SK-N-SH (cell line): ENCODE results near the gene BEX3.

Experiments used
- FOXJ3 ChIP-seq: sonication (generic); formaldehyde crosslinking; IDR thresholded peaks from 2 replicates; pipeline ENCODE4 v1.5.1; 2020; ENCODE audit warnings: mild to moderate bottlenecking, missing genetic modification reagents
- NFIC ChIP-seq: IDR thresholded peaks from 2 replicates; pipeline ENCODE4 v1.4.0; 2012; ENCODE audit warnings: borderline replicate concordance
- RAD21 ChIP-seq: IDR thresholded peaks from 2 replicates; pipeline ENCODE4 v1.6.1; 2012; ENCODE audit warnings: mild to moderate bottlenecking, low read length
- SIN3A ChIP-seq: IDR thresholded peaks from 2 replicates; pipeline ENCODE4 v1.6.1; 2012; ENCODE audit warnings: low read depth, mild to moderate bottlenecking, low read length, moderate library complexity, borderline replicate concordance

GRCh38 chrX:103369479-103369878 is 6.9 kb upstream of the BEX3 start:
- no peak for TF ChIP-seq FOXJ3
- TF ChIP-seq SIN3A = no peak
- TF ChIP-seq NFIC = no peak
- no peak for TF ChIP-seq RAD21
